SK-MEL-5 (cell line): Measurements from ENCODE around the gene TMEM86B. TPM values are rescaled to one million over a fixed set of nuclear protein-coding genes. Genes with fewer than 3 reads are reported as not detected.

Source experiments
- DNase-seq: peaks from one replicate; pipeline ENCODE4 v3.0.0-alpha.2; 2016; ENCODE audit warnings: low read depth, low spot score
- in situ Hi-C: cut with HindIII; loops from 2 replicates; pipeline ENCODE4 v1.10.0; 2016; ENCODE audit warnings: low sequenced_read_pairs, high pct_unique_total_duplicates, low pct_unique_long_range_greater_than_20kb
- total RNA-seq: library from RNA; depleted of rRNA; stranded (reverse); fragments of >200 nt; shearing (Covaris generic); gene quantifications from 2 replicates; pipeline ENCODE4 v1.2.3, GENCODE V29; 2014

TMEM86B gene
- total RNA-seq, 1 experiment from 2014 or later, result 0.55 TPM

DNA sequence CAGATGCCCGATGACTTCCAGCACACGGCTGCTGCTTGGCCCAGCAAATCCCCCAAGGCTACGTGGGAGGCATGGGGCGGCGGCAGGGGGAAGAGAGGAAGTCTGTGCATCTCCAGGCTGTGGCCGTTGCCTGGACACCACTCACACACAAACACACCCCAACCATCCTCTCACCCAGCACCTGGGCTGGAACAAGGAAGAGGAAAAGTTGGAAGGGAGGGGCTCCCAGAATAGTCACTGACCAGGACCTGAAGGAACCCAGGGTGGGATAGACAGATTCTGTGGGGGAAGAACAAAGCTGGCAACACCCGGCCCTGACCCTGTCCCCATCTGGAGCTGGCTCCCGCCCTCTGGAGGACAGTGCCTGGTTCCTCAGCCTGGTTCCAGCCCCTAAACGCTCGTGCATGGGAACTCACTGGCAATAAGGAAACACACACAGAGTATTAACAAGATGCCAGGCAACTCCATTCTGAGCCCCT, 19.1 kb upstream of the TMEM86B start:
- in situ Hi-C loops, result no loop called here
- no peak for DNase-seq

DNA sequence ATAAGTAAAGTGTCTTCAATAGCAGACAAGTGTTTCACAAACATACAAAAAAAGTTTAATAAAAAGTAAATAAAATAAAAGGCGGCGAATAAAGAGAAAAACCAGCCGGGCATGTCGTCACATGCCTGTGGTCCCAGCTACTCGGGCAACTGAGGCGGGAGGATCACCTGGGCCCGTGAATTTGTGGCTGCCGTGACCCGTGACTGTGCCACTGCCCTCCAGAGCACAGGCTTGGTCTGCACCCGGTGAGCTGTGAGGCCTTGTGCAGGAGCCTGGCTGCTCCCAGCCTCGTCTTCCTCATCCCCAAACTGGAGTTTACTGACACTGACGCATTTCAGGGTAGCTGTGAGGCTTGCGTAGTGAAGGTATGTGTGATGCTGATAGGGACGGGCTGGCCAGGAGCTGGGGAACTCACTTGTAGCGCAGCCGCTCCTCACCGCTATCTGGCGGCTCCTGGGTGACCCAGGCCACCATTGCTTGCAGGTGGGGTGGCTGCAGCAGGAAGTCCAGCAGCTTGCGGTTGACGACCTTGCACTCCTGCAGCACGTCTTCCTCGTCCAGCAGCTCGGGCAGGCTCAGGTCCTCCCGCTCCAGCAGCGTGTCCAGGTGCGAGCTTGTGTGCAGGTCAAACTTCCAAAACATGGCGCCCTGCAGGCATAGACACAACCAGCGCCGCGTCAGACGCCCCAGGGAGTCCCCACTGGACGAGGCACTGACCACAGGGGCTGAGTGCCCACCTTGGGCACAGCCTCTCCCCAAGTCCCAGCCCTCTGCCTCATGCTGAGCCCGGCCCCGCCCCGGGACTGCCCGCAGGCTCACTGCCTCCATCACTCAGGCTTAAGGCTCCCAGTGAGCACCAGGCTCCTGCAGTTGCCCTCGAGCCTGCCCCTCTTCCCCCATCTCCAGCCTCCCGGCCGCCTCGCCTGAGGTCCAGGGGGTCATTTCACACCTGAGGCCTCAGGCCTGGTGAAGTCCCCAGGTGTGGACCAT, 18.2 kb upstream of the TMEM86B start:
- in situ Hi-C loops, result no loop called here
- DNase-seq, result no peak

GRCh38 chr19:55245236-55245904, 16.8 kb upstream of the TMEM86B start:
- in situ Hi-C loops, result no loop called here
- no peak for DNase-seq

DNA sequence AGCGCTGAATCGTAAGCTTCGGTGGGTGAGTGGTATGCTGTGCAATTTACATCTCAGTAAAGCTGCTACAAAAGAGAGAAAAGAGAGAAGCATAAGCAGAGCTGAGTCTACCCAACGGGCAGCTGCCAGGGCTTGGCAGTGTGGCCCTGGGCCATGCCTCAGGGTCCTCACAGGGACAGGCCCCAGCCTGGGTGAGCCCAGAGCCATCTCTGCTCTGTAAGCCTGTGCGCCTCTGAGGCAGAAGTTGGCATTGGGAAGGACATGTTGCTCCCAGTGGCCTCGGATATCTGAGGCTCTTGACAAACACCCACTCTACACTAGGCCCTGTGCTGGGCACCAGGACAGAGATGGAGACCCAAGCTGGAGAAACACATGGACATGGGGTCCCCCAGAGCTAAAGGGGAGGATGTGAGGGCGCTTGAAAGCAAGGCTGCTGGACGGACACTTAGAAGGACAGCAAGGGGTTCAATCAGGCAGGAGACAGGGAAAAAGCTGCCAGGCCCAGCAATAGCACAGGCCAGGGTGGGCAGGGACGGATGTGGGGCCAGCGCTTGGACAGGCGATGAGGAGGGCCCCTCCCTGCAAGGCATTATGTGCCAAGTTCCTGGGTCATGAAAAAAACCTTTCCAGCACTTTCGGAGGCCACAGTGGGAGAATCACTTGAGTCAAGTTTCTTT, 15.6 kb upstream of the TMEM86B start:
- in situ Hi-C loops, result no loop called here
- DNase-seq, result no peak

DNA sequence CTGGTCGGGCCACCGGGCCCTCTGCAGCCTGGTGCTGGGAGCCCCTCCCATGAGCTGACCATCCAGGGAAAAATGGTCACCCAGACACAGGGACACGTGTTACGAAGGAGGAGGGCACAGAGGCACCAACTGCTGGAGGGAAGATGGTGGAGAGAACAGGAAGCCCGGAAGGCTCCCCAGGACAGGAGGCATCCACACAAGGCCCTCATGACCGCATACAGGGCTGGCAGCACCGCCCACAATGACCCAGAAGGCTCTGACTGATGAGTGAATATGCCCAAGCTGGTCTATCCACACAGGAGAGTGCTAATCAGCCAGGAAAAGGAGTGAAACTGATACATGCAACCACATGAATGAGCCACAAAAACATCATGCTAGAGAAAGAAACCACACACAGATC, 14.0 kb upstream of the TMEM86B start:
- no peak for DNase-seq
- in situ Hi-C loops, result no loop called here

DNA sequence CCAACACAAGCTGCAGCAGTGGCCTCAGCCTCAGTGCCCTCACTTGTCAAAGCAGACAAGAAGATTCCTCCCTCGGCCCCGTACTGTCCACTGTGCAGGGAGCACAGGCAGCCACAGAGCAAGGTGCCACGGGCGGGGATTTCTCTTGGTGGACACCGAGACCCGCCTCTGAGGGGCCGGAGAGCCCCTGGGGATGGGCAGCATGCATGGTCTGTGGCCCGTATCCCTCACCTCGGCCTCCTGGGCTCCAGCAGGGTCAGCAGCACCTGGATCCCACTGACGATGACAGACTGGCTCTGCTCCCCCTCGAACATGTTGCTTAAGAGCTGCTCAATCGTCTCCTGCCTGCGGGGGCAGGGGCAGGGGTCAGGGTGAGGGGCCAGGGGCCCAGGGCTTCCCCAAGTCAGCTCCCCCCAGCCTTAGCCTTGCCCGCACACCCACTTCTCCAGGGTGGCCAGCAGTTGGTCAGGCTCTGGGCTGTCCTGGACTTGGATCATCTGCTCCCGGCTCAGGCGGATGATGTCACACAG, 13.4 kb upstream of the TMEM86B start:
- DNase-seq, result no peak
- in situ Hi-C loops, result no loop called here

DNA sequence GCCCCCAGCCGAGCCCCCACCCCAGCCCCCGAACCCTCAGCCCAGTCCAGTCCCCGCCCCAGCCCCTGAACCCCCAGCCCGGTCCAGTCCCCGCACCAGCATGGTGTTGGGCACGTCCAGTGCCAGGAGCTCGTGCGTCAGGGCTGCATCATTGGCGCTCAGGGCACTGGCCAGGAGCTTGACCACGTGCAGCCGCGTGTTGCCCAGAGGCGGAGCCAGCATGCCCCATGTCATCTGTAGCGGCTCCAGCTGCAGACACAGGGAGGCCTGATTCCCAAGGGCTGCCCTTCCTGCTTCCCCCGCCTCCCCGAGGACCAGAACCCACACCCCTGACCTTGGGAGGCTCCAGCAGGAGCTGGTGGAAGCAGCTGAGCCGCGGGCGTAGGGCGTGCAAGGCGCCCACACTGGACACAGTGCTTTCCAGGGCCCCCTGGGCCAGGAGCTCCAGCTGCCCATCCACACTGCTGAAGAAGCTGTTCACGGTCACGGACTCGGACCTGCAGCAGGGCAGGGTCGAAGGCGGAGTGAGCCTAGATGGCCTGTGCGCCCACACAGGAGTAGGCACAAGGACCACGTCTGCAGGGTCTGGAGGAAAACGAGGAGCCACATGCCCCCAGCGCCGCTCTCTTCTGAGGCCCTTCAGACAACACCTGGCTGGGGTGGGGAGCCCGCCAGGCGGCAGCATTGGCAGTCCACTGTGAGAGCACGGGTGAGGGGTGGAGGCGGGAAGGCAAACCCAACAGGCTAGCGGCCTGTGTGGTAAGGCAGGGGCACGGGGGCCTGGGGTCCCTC, 12.8 kb upstream of the TMEM86B start:
- in situ Hi-C loops, result no loop called here
- peak; percentile 46 for DNase-seq

DNA sequence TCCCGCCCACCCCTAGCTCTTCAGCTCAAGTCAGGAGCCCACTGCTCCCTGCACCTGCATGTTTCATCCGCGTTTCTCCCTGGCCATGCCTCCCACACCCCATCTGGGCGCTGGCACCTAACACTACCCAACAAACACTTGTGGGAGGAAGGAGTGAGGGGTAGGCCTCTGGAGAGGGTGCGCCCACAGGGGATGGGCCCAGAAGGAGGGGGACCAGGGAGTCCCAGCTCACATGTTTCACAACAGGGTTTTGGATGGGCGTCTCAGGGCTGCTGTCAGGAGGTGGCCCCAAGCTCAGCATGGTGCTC, 12.1 kb upstream of the TMEM86B start:
- in situ Hi-C loops, result no loop called here
- DNase-seq, result no peak

DNA sequence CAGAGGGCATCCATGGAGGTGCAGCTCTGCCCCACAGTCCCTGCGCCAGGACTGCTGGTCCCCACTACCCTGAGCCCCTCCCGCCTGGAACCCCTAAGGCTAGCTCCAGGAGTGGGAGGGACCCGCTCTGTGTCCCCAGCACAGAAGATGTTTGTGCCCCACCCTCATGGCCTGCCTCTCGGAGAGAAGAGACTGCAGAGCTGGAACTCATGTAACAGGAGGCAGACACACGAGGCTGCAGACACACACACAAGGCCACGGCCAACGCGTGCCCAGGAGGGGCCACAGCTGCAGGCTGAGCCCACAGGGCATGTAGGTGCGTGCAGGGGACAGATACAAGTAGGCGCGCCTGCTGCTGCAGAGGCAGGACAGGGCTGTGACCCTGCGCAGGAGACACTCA, 10.4 kb upstream of the TMEM86B start:
- in situ Hi-C loops, result no loop called here
- DNase-seq, result no peak

- in situ Hi-C loops, result no loop called here
- no peak for DNase-seq
These were observed 9.5 kb upstream of the TMEM86B start for GRCh38 chr19:55238030-55238429.

DNA sequence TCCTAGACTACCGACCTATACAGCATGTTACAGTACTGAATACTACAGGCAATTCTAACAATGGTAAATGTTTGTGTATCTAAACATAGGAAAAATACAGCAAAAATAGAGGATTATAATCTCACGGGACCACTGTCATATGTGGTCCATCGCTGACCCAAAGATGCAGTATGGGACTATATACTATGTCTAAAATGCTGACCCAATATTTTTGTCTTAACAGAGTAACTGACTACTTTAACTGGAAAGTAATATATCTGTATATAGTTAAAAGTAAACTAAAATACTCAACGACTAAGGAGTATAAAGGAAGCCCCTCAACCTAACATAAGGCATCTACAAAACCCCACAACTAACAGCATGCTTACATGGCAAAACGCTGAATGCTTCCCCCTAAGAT, 4.4 kb upstream of the TMEM86B start:
- no peak for DNase-seq
- in situ Hi-C loops, result no loop called here

- no peak for DNase-seq
- in situ Hi-C loops, result no loop called here
These were observed 3.7 kb upstream of the TMEM86B start for GRCh38 chr19:55232286-55232602.

GRCh38 chr19:55231391-55232285, 3.1 kb upstream of the TMEM86B start:
- in situ Hi-C loops, result no loop called here
- no peak for DNase-seq

- in situ Hi-C loops, result no loop called here
- no peak for DNase-seq
These were observed 2.2 kb upstream of the TMEM86B start for GRCh38 chr19:55230780-55231179.

DNA sequence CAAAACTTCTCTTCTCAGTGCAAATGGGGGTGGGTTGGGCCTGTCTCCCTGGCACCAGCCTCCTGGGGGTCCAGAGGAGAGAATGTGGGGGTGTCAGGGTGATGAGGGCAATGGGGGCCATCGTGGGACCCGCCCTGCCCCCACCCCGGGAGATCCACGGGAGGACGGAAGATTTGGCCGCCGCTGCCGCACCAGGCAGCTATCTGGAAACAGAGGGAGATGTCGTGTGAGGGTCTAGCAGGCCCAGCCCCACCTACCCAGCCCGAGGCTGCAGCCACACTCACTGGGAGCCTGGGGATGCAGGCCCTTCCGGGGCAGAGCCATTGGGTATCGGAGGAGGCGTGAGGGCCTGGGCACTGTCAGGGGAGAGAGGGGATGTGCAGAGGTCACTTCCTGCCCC, 1.8 kb upstream of the TMEM86B start:
- in situ Hi-C loops, result no loop called here
- no peak for DNase-seq

DNA sequence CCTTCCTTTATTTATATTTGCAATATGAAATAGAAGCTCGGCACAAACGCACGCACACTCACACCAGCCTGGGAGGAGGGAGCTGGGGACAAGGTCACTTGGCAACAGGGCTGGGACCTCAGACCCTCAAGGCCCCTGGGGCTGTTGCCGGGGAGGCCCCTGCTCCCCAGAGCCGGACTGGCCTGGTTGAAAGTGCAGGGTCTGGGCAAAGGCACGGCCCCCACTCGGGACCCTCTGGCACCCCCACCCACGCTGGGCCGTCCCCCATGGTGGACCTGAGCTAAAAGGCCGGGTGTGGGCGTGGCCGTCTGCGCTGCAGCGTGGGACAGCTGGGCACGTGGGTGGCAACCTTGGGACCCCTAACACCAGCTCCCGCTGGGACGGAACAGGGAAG, 1.2 kb upstream of the TMEM86B start:
- DNase-seq, result no peak
- in situ Hi-C loops, result no loop called here
